Adrenal gland (tissue), 5 donors: ENCODE measurements around the gene CRIP3.

Experiments used
- CTCF ChIP-seq, 6 experiments: fragments of 450-650 bp in 4 of 6; fragments of 200-600 bp in 2 of 6; sonication (generic) in 1 of 6; IDR thresholded peaks; 1 replicate in 5 of 6; 2 replicates in 1 of 6; pipeline versions ENCODE4 v1.5.1 to v1.8.0; 2016 to 2021; ENCODE audit warnings: antibody characterized with exemption in 6 of 6, mild to moderate bottlenecking in 2 of 6, moderate library complexity in 1 of 6
- POLR2A ChIP-seq, 2 donors: fragments of 450-650 bp; IDR thresholded peaks; one replicate each; pipeline ENCODE4 v1.6.1; 2017; ENCODE audit warnings: antibody characterized with exemption in 2 of 2, mild to moderate bottlenecking in 2 of 2, moderate library complexity in 1 of 2
- donor health status: DM: no; HTN: no; CAD: no.

GRCh38 chr6:43264599-43265145 is 44.0 kb downstream of the CRIP3 start:
- no peak for TF ChIP-seq CTCF (IDR thresholded peaks at IDR 0.05)
- no peak for TF ChIP-seq POLR2A (IDR thresholded peaks at IDR 0.05)
